ENCODE measurements around the gene DNMT3L. TPM values are rescaled to one million over a fixed set of nuclear protein-coding genes. Genes with fewer than 3 reads are reported as not detected.
"Not testable (repeated sequence)": the region's sequence is repeated elsewhere in the genome, so short reads cannot be mapped to it uniquely, and the experiment has no call there.

DNMT3L gene
- not detected for polyA plus RNA-seq (2013, experiment 1 of 2)
- polyA plus RNA-seq (2013, experiment 2 of 2), result not detected

DNA sequence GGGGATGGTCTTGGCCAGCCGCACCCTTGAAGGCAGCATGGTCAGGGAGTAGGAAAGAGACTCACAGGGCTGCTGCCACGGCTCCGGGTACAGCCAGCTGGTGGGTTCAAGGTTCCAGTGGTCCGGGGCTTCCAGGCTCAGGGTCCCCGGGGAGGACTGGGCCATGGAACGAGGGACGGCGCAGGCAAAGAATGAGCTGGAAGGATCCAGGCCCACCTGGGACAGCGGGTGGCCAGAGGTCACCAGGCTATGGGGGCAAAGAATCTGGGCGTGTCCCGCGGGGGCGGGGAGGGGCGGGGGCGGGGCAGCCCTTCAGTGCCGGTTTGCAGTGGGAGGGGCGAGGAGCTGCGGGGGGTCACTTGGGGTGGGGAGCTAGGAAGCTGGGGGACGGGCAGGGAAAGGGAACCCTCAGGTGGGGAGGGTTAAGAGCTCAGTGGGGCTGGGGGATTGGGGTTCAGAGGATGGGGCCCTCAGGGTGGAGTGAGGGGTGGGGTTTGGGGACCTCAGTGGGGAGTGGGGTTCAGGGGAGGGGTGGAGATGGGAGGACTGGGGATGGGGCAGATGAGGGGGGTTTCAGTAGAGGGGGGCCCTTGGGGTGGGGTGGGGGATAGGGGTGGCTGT lies at the start of gene DNMT3L:
DNMT3L (minus strand) TSS at position 223 of the 621 bp plus-strand sequence. CDS start 638 bp downstream, outside the sequence.
- H3K4me3 ChIP-seq (ENCODE audit: extremely low read depth, insufficient read depth, low read length, poor library complexity, severe bottlenecking), result no peak within 1 kb of the TSS
- no peak within 1 kb of the TSS for H3K27ac ChIP-seq (ENCODE audit: low read depth, low read length, severe bottlenecking)
- no peaks in the 10 kb centered on the region for H3K36me3 ChIP-seq (ENCODE audit: control insufficient read depth, insufficient read depth, low read length)
- WGBS, 2 experiments (ENCODE audit: insufficient coverage in 2 of 2), result 74 to 78% methylated on average over 8 to 13 of the region's 19 CpGs
- H3K4me1 ChIP-seq (ENCODE audit: control insufficient read depth, insufficient read depth, low read length, poor library complexity, severe bottlenecking), result peaks cover 9% of the 10 kb centered on the region
- H3K9me3 ChIP-seq (ENCODE audit: control insufficient read depth, low read length), result no peaks in the 10 kb centered on the region

DNA sequence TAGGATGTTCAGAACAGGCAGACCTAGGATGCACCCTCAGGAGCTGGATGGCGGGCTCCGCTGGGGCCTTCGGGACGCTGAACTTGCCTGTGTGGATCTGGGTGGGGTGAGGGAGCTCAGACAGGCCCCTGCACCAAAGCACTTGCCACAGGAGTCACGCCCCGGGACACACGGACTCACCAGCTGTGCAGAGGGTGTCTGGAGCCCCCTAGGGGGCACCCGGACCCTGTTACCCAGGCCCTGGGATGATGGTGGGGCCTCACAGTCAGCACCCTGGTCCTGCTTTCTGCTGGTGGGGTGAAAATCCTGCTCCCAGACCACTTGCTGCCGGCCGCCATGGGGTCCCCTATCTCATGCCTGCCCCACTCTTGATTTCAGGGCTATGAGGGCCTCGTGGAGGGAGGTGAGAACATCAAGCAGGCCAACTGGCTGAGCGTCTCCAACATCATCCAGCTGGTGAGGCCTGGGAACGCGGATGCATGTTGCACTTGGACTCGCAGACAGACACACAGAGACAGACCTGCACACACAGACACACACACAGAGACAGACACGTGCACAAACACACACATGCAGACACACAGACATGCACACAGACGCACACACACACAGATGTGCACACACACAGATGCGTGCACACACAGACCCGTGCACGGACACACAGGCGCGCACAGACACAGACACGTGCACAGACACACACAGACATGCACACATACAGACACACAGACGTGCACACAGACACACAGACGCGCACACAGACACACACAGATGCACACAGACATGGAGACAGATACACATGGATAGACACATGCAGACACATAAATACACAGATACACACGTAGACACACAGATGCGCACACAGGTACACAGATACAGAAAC lies 49.2 kb upstream of the DNMT3L start:
- Histone ChIP-seq H3K36me3 (ENCODE audit: control insufficient read depth, insufficient read depth, low read length) (peaks cover 38% of the 10 kb centered on the region), H3K9me3 (ENCODE audit: control insufficient read depth, low read length) (no peaks in the 10 kb centered on the region), H3K4me1 (ENCODE audit: control insufficient read depth, insufficient read depth, low read length, poor library complexity, severe bottlenecking) (peaks cover 4% of the 10 kb centered on the region), H3K4me3 (ENCODE audit: extremely low read depth, insufficient read depth, low read length, poor library complexity, severe bottlenecking) (no peak overlapping the region), H3K27ac (ENCODE audit: low read depth, low read length, severe bottlenecking) (no peak overlapping the region)
- WGBS, 2 experiments (ENCODE audit: insufficient coverage in 2 of 2), result 94 to 95% methylated on average over 21 to 23 of the region's 28 CpGs

DNA sequence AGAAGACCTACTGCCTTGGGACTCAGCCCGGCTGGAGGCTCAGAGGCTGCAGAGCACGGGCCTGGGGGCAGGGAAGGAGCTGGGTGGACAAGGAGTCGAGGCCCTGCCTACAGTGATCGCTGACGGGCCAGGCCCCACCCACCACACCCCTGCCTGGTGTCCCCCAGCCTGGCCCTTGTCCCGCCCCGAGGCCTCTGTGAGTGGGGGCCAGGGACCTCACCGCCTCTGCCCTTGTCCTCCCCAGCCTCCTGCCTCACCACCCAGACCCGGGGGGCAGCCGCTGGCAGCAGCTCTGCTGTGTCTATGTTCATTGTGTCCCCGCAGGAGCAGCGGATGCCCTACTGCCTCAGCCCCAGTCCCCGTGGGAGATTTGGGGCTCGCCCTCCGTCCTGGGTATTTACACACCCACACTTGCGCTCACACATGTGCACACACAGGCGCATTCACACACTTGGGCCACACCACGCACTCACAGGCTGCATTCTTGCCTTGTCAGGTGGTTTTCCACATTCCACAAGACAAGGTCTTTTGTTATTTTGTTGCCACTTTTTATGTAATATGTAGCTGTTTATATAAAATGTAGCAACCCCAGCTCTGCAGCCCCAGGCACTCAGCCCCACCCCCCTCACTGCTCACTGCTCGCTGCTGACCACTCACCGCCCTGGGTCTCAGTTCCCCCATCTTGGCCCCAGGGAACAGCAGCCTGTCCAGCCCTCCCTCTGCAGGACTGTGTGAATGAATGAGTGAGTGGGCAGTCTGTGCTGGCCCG lies 45.4 kb upstream of the DNMT3L start:
- 93 to 95% methylated on average over 14 to 21 of the region's 21 CpGs for WGBS, 2 experiments (ENCODE audit: insufficient coverage in 2 of 2)
- no peak overlapping the region for H3K27ac ChIP-seq (ENCODE audit: low read depth, low read length, severe bottlenecking)

DNA sequence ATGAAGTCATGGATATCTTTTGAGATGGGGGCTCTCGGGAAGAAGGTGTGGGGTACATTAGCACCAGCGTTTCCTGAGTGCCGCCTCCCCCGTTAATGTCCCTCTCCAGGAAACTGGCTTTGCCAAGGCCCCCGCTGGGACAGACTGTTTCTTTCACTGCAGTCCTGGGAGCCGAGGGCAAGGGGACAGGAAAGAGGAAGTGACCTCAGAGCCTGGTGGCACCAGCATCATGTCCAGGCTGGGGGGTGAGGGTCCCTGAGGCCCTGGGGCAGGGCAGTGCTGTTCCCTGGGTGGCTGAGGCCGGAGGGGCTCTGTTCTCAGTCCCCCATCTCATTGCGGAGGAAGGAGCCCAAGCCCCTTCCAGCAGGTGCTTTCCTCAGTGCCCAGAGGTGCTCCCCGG lies 44.0 kb upstream of the DNMT3L start:
- H3K27ac ChIP-seq (ENCODE audit: low read depth, low read length, severe bottlenecking), result no peak overlapping the region
- peaks cover 12% of the 10 kb centered on the region for H3K4me1 ChIP-seq (ENCODE audit: control insufficient read depth, insufficient read depth, low read length, poor library complexity, severe bottlenecking)
- H3K9me3 ChIP-seq (ENCODE audit: control insufficient read depth, low read length), result no peaks in the 10 kb centered on the region
- H3K4me3 ChIP-seq (ENCODE audit: extremely low read depth, insufficient read depth, low read length, poor library complexity, severe bottlenecking), result no peak overlapping the region
- H3K36me3 ChIP-seq (ENCODE audit: control insufficient read depth, insufficient read depth, low read length), result peaks cover 13% of the 10 kb centered on the region
- WGBS, 2 experiments (ENCODE audit: insufficient coverage in 2 of 2), result 92 to 94% methylated on average over 8 to 9 of the region's 9 CpGs

More for the DNA sequence above, 45.4 kb upstream of the DNMT3L start:
- Histone ChIP-seq H3K4me1 (ENCODE audit: control insufficient read depth, insufficient read depth, low read length, poor library complexity, severe bottlenecking) (peaks cover 9% of the 10 kb centered on the region), H3K9me3 (ENCODE audit: control insufficient read depth, low read length) (no peaks in the 10 kb centered on the region), H3K4me3 (ENCODE audit: extremely low read depth, insufficient read depth, low read length, poor library complexity, severe bottlenecking) (no peak overlapping the region), H3K36me3 (ENCODE audit: control insufficient read depth, insufficient read depth, low read length) (peaks cover 26% of the 10 kb centered on the region)

DNA sequence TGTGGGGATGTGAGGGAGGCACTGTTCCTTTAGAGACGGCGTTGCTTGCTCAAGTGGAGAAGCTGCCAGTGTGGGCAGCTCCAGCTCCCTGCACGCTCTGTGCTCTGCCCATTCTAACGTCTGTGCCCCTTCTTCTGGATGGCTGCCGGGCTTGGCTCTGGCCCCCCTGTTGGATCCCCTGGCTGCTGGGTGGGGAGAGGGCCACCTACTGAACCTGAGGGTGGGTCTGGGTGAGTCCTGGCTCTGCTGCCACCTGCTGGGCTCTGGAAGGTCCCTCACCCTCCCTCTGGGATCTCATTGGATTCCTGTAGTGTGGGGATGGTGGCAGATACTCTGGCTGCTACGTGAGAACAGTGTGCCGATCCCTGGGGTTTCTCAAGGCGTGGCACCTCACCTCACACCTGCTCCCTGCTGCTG lies 43.2 kb upstream of the DNMT3L start:
- H3K27ac ChIP-seq (ENCODE audit: low read depth, low read length, severe bottlenecking), result no peak overlapping the region
- peaks cover 12% of the 10 kb centered on the region for H3K4me1 ChIP-seq (ENCODE audit: control insufficient read depth, insufficient read depth, low read length, poor library complexity, severe bottlenecking)
- H3K4me3 ChIP-seq (ENCODE audit: extremely low read depth, insufficient read depth, low read length, poor library complexity, severe bottlenecking), result no peak overlapping the region
- H3K9me3 ChIP-seq (ENCODE audit: control insufficient read depth, low read length), result no peaks in the 10 kb centered on the region
- whole genome bisulfite sequencing, 2 experiments (ENCODE audit: insufficient coverage in 2 of 2), result 84 to 90% methylated on average over 7 of the region's 8 CpGs
- H3K36me3 ChIP-seq (ENCODE audit: control insufficient read depth, insufficient read depth, low read length), result peaks cover 9% of the 10 kb centered on the region

DNA sequence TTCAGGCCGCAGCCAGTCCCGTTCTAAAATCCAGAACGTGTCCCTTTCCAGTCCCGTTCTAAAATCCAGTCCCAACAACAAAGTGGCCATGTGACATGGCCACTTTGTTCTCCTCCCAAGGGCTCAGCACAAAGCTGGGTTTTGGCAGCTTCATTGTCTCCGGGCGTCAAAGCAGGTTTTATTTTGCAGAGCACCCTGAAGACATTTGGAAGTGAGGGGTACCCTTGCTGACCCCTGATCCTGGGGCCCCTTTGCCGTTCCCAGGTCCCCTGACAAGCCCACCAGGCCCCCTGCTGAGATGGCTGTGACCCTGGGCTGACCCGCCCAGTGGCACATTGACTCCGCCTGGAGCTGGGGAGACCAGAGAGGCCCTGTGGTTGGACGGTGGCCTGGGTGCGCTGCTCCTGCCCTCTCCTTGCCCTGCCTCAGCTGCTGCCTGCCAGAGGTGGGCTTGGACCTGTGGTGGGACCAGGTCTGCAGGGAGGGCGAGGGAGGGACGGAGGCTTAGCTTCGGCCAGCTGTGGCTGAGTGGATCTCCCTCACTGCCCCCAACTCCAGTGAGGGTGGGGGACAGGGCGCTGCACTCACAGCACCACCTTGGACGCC lies 42.4 kb upstream of the DNMT3L start:
- peaks cover 9% of the 10 kb centered on the region for H3K36me3 ChIP-seq (ENCODE audit: control insufficient read depth, insufficient read depth, low read length)
- no peak overlapping the region for H3K4me3 ChIP-seq (ENCODE audit: extremely low read depth, insufficient read depth, low read length, poor library complexity, severe bottlenecking)
- WGBS, 2 experiments (ENCODE audit: insufficient coverage in 2 of 2), result 86 to 90% methylated on average over 14 to 16 of the region's 16 CpGs
- no peak overlapping the region for H3K27ac ChIP-seq (ENCODE audit: low read depth, low read length, severe bottlenecking)
- peaks cover 12% of the 10 kb centered on the region for H3K4me1 ChIP-seq (ENCODE audit: control insufficient read depth, insufficient read depth, low read length, poor library complexity, severe bottlenecking)
- no peaks in the 10 kb centered on the region for H3K9me3 ChIP-seq (ENCODE audit: control insufficient read depth, low read length)

DNA sequence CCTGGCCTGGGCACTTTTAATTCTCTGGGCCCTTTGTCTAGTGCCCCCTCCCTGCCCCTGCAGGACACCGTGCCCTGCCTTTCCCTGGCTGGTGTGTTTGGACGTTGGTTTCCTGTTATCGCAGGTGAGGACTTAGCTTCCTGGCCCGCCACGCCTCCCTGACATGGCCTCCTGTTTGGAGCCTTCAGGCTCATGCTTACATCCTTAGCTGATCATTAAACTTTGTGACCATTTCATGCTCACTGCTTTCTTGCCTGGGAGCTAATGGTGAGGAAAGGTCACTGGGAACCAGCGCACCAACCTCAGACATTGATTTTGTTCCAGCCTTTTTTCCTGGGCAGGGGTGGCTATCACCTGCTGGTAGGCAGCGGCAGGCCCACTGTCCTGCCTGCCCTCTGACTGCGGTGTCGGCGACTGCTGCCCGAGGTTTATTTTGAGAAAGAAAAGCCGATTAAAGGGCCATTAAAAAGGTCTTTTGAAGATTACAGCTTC lies 41.8 kb upstream of the DNMT3L start:
- no peaks in the 10 kb centered on the region for H3K9me3 ChIP-seq (ENCODE audit: control insufficient read depth, low read length)
- no peak overlapping the region for H3K4me3 ChIP-seq (ENCODE audit: extremely low read depth, insufficient read depth, low read length, poor library complexity, severe bottlenecking)
- 94 to 95% methylated on average over 10 to 12 of the region's 12 CpGs for WGBS, 2 experiments (ENCODE audit: insufficient coverage in 2 of 2)
- H3K27ac ChIP-seq (ENCODE audit: low read depth, low read length, severe bottlenecking), result no peak overlapping the region
- peaks cover 9% of the 10 kb centered on the region for H3K36me3 ChIP-seq (ENCODE audit: control insufficient read depth, insufficient read depth, low read length)
- peaks cover 12% of the 10 kb centered on the region for H3K4me1 ChIP-seq (ENCODE audit: control insufficient read depth, insufficient read depth, low read length, poor library complexity, severe bottlenecking)

DNA sequence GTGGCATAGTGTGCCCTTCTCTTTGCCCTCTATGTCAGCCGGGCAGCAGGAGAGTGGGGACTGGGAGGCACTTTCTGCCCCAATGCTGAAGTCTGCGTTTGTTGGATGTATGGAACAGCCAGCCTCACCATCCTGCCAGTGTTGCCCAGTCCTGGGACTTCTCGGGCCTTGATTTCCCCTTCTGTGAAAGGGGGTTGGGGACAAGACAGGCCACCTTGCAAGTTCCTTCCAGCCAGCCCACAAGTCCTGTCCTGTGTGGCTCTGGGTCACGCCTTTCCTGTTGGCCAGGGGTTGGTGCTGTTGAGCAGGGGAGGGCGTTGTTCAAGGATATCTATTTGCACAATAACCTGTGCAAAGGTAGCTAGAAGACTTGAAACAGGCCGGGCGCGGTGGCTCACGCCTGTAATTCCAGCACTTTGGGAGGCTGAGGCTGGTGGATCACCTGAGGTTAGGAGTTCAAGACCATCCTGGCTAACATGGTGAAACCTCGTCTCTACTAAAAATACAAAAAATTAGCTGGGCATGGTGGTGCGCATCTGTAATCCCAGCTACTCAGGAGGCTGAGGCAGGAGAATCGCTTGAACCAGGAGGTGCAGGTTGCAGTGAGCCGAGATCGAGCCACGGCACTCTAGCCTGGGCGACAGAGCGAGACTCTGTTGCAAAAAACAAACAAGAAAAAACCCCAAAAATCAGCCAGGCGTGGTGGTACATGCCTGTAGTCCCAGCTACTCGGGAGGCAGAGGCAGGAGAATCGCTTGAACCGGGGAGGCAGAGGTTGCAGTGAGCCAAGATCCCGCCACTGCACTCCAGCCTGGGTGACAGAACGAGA lies 41.1 kb upstream of the DNMT3L start:
- H3K36me3 ChIP-seq (ENCODE audit: control insufficient read depth, insufficient read depth, low read length); H3K27ac ChIP-seq (ENCODE audit: low read depth, low read length, severe bottlenecking); H3K4me3 ChIP-seq (ENCODE audit: extremely low read depth, insufficient read depth, low read length, poor library complexity, severe bottlenecking); H3K9me3 ChIP-seq (ENCODE audit: control insufficient read depth, low read length): not testable (repeated sequence)
- WGBS, 2 experiments (ENCODE audit: insufficient coverage in 2 of 2), result 91 to 93% methylated on average over 17 to 18 of the region's 23 CpGs
- H3K4me1 ChIP-seq (ENCODE audit: control insufficient read depth, insufficient read depth, low read length, poor library complexity, severe bottlenecking), result peaks cover 12% of the 10 kb centered on the region

DNA sequence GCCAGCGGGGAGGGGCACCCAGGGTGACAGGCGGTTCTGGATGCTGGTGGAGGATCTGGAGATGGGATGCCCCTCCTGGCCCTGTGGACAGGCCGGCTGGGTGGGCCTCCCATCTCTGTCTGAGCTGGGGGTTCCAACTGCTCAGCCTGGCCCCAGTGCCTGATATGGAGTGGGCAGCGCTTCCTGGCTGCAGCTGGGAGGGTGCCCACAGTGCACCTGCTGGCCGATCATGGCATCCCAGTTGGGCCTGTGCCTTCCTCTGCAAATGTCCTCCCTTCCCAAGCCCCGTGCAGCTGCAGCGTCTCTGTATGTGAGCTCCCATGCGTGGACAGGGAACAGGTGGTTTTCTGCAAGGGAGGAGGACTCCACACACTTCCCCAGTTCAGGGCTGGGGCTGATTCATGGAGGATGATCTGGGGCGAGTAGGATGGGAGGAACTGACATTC lies 40.3 kb upstream of the DNMT3L start:
- 90 to 98% methylated on average over 4 to 8 of the region's 9 CpGs for WGBS, 2 experiments (ENCODE audit: insufficient coverage in 2 of 2)
- Histone ChIP-seq H3K9me3 (ENCODE audit: control insufficient read depth, low read length) (no peaks in the 10 kb centered on the region), H3K4me1 (ENCODE audit: control insufficient read depth, insufficient read depth, low read length, poor library complexity, severe bottlenecking) (peaks cover 9% of the 10 kb centered on the region), H3K27ac (ENCODE audit: low read depth, low read length, severe bottlenecking) (no peak overlapping the region), H3K36me3 (ENCODE audit: control insufficient read depth, insufficient read depth, low read length) (no peaks in the 10 kb centered on the region), H3K4me3 (ENCODE audit: extremely low read depth, insufficient read depth, low read length, poor library complexity, severe bottlenecking) (no peak overlapping the region)
